ENCODE results near the gene CCM2L. TPM values are rescaled to one million over a fixed set of nuclear protein-coding genes. Genes with fewer than 3 reads are reported as not detected.

The CCM2L gene
- total RNA-seq, 1 donor = not detected

DNA sequence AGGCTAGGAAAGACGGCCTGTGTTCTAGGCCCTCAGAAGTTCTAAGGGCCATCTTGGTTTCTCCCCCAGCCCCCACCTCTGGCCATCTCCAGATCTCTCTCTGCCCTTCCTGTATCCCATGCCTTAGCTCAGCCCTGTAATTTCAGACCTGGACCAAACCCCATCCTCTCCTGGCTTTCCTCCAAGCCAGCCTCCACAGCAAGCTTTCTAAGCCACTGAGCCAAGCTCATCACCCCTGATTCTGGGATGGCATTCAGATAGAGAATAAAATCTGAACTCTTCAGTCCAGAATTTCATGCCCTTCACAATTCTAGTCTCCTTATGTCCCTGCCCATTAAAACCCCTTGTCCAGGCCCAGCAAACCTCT lies 18.9 kb upstream of the CCM2L start:
- no peak for DNase-seq (ENCODE audit: low read depth in 2 of 3, low spot score in 2 of 3)

DNA sequence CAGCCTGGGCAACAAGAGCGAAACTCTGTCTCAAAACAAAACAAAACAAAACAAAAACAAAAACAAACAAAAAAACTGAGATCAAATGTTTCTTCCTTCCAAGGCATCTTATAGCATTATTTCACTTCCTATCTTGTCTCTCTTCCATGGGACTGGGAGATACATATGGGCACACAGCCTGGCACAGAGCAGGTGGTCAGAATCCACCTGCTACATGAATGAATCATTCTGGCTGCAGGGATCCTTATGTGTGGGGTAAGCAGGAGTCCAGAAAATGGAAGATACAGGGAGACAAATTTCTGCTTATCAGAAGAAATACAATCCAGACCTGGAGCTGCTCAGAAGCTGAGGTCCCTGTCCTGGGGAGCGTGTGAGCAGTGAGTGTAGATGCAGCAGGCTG lies 18.2 kb upstream of the CCM2L start:
- DNase-seq (ENCODE audit: low read depth in 2 of 3, low spot score in 2 of 3) = no peak

DNA sequence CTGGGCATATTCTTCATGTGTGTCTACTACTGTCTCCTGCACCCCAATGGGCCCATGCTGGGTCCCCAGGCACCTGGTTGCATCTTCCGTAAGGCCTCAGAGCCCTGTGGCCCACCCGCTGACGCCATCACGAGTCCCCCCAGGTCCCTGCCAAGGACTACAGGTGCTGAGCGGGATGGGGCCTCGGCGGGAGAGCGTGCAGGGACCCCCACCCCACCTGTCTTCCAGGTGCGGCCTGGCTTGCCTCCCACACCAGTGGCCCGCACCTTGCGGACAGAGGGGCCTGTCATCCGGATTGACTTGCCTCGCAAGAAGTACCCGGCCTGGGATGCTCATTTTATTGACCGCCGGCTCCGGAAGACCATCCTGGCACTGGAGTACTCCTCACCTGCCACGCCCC lies 13.2 kb upstream of the CCM2L start:
- no peak for DNase-seq (ENCODE audit: low read depth in 2 of 3, low spot score in 2 of 3)

DNA sequence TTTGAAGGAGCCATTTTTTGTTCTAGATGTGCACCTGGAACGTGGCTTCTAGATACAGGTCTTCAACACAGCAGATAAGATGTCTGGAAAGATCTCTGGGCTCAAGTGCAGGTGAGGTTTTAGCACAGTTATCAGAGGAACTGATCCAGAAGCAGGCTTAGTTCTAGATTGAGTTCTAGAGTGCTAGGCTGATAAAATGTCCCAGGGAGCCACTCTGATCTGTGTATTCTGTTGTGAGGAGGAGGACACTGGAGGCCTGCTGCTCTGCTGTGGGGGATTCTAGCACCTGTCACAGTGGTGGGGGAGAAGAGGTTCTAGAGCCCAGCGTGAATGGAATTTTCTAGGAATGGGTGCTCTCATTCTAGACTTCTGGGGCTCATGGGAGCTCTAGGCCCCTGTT lies 12.0 kb upstream of the CCM2L start:
- DNase-seq (ENCODE audit: low read depth in 2 of 3, low spot score in 2 of 3) = no peak

DNA sequence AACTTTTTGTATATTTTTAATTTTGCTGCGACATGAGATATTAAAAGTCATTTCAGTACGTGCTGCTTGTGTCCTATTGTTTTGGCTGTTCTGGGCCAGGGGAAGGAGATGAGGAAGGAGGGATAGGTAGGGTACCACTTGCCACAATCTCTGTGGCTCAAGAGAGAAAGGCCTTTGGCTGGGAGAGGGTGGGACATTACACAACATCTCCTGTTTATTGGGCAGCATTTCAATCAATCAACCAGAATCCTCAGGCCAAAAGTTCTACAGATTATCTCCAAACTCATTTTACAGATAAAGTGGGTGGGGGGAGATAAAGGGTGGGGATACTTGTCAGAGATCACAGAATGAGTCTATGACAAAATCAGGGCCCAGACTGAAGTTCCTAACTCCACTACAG lies 6.9 kb upstream of the CCM2L start:
- no peak for DNase-seq (ENCODE audit: low read depth in 2 of 3, low spot score in 2 of 3)

DNA sequence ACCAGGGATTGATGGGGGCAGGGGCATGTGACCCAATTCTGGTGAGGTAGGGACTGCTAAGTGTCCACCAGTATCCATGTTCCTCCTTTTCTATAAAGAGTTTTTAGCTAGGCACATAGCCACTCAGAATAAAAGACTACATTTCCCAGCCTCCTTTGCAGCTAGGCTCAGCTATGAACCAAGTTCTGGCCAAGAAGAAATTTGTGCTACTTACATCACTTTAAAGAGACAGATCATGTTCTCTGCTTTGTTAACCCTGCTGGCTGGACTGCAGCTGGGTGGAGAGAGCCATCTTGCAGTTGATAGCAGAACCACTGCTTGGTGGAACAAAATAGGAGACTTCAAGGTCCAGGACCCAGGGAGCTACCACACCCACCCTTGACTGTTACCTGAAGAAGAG lies 5.3 kb upstream of the CCM2L start:
- peak in 1 of 3 donors; percentile 20 for DNase-seq (ENCODE audit: low read depth in 2 of 3, low spot score in 2 of 3)

DNA sequence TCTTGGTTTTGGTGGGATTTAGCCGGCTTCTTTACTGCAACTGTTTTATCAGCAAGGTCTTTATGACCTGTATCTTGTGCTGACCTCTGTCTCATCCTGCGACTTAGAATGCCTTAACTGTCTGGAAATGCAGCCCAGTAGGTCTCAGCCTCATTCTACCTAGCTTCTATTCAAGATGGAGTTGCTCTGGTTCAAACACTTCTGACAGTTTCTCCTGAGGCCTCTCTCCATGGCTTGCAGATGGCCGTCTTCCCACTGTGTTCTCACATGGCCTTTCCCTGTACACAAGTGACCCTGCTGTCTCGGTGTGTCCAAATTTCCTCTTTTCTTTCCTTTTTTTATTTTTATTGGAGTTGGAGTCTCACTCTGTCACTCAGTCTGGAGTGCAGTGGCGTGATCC lies 4.2 kb upstream of the CCM2L start:
- DNase-seq (ENCODE audit: low read depth in 2 of 3, low spot score in 2 of 3) = no peak

DNA sequence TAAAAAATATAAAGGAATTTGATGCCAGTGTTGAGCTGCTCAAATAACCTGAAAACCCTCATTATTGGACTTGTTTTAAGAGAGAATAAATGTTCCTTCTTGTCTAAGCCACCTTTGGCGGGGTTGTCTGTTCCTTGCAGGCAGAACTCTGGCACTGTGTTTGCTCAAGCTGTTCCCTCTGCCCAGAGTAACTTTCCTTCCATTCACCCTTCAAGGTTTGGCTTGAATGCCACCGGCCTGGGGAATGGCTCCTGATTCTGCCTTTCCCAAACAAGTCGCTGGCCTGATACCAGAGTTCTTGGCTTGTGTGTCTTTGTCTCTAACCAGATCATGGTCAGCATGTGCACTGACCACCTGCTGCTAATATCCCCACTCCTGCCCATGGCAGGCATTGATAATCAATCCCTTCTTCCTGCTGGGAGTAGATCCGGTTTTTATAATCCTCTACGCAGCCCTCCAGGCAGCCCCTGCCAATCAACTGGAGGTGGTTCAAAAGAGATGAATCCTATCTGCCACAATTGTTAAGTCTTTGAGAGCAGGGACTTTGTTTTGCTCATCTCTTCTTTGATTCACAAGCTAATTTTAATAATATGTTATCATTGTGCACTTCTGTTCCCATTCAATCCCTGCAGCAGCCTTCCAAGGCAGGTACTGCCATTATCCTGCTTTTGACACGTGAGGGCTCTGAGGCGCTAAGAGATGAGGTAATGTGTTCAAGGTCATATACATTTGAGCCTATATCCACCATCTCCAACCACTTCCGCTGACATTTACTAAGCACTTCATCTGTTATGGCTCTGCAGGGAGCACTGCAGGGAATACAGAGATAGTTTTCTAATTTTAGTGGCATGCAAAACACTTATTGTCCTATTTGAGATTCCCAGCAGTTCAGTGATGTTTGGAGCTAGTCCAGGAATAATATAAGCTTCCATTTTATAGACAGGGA lies 3.1 kb upstream of the CCM2L start:
- no peak for DNase-seq (ENCODE audit: low read depth in 2 of 3, low spot score in 2 of 3)

DNA sequence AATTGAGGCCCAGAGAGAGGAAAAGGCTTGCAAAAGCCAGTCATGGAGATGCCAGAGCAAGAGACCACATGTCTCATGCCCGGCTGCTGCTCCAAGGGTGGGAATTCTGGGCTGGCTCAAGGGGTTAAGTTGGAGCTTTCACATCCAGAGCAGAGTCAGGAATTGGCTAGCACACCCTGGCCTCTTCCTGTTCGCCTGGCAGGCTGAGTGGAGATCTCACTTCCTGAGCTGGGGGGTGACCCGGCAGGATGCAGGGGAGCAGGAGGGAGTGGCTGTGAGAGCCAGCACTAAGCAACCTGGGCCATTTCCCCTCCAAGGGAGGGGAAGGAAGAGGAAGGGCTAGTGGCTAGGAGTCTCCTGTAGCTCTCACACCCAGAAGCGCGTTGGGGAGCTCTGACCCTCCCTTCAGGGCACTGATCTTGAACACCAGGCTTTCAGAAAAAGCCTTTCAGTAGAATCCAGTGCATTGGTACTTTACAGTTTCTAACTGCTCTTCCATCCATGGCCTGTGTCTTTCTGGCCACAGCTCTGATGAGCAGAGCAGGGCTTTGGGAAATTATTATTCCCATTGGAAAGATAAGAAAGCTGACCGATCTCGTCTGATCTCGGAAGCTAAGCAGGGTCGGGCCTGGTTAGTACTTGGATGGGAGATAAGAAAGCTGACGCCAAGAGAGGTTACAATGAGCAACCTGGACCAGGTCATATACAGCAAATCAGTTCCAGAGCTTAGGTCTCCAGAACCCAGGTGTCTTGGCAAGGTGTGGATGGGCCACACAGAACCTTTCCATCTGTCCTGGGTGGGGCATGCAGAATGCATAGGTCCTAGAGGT lies 2.2 kb upstream of the CCM2L start:
- DNase-seq (ENCODE audit: low read depth in 2 of 3, low spot score in 2 of 3) = no peak

DNA sequence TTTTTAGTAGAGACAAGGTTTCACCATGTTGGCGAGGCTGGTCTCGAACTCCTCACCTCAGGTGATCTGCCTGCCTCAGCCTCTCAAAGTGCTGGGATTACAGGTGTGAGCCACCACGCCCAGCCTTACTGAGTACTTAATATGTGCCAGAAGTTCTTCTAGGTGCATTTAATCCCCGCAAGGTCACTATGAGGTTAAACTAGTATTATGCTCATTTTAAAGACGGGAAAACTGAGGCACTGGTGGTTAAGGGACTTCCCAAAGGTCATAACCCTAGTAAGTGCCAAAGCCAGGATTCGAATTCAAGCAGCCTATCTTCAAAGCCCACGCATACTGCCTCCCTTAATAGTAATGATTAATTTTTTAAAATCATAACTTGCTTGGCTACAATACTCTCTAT lies 674 bp upstream of the CCM2L start:
- DNase-seq (ENCODE audit: low read depth in 2 of 3, low spot score in 2 of 3) = no peak

DNA sequence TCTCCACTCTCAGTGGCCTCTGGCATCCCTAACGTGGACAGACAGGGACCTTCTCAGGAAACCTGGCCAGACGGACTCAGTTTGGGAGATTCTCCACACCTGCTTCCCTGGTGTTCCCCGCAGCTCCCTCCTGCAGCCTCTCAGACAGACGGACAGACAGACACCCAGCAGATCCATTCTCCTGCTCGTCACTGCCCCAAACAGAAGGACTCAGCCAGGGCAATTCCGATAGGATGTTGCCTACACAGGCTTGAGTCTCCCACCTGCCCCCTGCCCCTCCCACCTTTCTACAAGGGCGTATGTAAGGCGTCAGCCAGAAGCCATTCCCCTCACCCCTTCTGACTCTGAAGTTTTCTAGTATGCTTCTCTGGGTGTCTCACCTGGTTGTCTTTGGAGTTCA lies 428 bp downstream of the CCM2L start:
- DNase-seq (ENCODE audit: low read depth in 2 of 3, low spot score in 2 of 3) = no peak

- no peak for DNase-seq (ENCODE audit: low read depth in 2 of 3, low spot score in 2 of 3)
These were observed 2.0 kb downstream of the CCM2L start for GRCh38 chr20:32012159-32012688.

- no peak for DNase-seq (ENCODE audit: low read depth in 2 of 3, low spot score in 2 of 3)
These were observed 3.1 kb downstream of the CCM2L start for GRCh38 chr20:32013326-32013725.

- DNase-seq (ENCODE audit: low read depth in 2 of 3, low spot score in 2 of 3) = peak in 2 of 3 donors; percentile 25 to 32
These were observed 7.5 kb downstream of the CCM2L start for GRCh38 chr20:32017711-32018251.

GRCh38 chr20:32018269-32019155 lies 8.3 kb downstream of the CCM2L start:
- DNase-seq (ENCODE audit: low read depth in 2 of 3, low spot score in 2 of 3) = peak in 2 of 3 donors; percentile 10 to 34

- no peak for DNase-seq (ENCODE audit: low read depth in 2 of 3, low spot score in 2 of 3)
These were observed 8.9 kb downstream of the CCM2L start for GRCh38 chr20:32019156-32019510.

DNA sequence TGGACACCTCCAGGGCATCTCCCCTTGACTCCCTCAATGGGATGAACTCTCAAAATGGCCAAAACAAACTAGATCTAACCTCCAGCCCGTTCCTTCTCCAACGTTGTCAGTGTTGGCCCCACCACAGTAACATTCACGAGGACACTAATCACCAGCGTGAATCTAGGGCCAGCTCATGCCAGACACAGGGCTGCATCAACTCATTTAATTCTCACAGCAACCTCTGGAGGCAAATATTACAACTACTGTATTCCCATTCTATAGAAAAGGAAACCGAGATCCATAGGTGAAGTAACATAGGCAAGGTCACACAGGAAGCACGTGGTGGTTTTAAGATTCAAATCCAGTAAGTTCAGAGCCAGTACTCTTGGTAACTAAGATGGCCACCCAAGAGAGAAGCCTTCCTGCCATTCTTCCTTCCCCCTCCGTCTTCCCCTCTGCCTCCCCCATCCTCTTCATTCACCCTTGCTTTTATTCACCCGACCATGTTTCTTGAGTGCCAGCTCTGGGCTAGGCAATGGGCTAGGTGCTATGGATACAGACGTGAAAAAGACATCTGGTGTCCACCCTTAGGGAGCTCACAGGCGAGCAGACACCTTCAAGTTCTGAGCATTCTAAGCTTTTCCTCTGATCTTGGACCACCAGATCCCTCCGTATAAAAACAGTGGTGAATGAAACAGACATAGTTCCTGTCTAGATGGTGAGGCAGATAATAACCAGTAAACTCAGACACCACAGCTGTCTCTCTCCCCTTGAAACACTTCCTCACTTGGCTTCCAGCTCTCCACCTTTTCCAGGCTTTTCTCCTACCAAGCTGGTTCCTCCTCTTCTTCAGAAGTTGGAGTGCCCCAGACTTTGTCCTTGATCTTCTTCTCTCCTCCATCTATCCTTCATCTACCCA lies 9.6 kb downstream of the CCM2L start:
- DNase-seq (ENCODE audit: low read depth in 2 of 3, low spot score in 2 of 3) = peak in 1 of 3 donors; percentile 34

- DNase-seq (ENCODE audit: low read depth in 2 of 3, low spot score in 2 of 3) = no peak
These were observed 10.9 kb downstream of the CCM2L start for GRCh38 chr20:32021091-32021490.

- peak in 1 of 3 donors; percentile 41 for DNase-seq (ENCODE audit: low read depth in 2 of 3, low spot score in 2 of 3)
These were observed 14.6 kb downstream of the CCM2L start for GRCh38 chr20:32024683-32025295.
